A549 (cell line): ENCODE data around the gene KIAA1755. TPM values are rescaled to one million over a fixed set of nuclear protein-coding genes. Genes with fewer than 3 reads are reported as not detected.

Experiments
- ATAC-seq, 2 experiments: fragments of 200-7000 bp in 1 of 2; fragments of >200 bp in 1 of 2; cut with Nextera tagmentation in 1 of 2; cut with Tn5 transposase in 1 of 2; 3 replicates each; pipeline versions ENCODE4 v1.8.0 to v1.9.1; 2018 to 2020; ENCODE audit warnings: mild to moderate bottlenecking in 1 of 2, moderate library complexity in 1 of 2
- CTCF ChIA-PET: fragments of 300-600 bp; sonication (Branson Sonifier 250); formaldehyde crosslinking; extraction: SDS; loops from one replicate; lab custom pipeline; 2021; ENCODE audit warnings: antibody characterized with exemption, inconsistent platforms; lab: Yijun Ruan, JAX
- POLR2A ChIA-PET: fragments of 350-600 bp; formaldehyde crosslinking; extraction: SDS; loops from one replicate; lab custom pipeline; 2021; ENCODE audit warnings: antibody characterized with exemption, inconsistent platforms; lab: Yijun Ruan, JAX
- DNase-seq, 2 experiments: peaks; one replicate each; pipeline versions ENCODE4 v3.0.0 to v3.0.0-alpha.2; 2011 to 2016; ENCODE audit warnings: low read depth in 1 of 2, low spot score in 1 of 2
- FAIRE-seq: peaks from 2 replicates; lab custom pipeline; 2011; peaks lifted over from hg19 to GRCh38; lab: Jason Lieb, UNC
- H3K27ac ChIP-seq, 2 experiments: fragments of >200 bp; sonication (Bioruptor Twin); formaldehyde crosslinking; 3 replicates each; pipeline ENCODE4 v1.5.1; 2016 to 2017
- H3K4me1 ChIP-seq: fragments of >200 bp; sonication (Bioruptor Twin); formaldehyde crosslinking; 3 replicates; pipeline ENCODE4 v1.6.1; 2016
- H3K4me2 ChIP-seq: fragments of >200 bp; sonication (Bioruptor Twin); formaldehyde crosslinking; 3 replicates; pipeline ENCODE4 v1.6.1; 2016
- H3K4me3 ChIP-seq: fragments of >200 bp; sonication (Bioruptor Twin); formaldehyde crosslinking; 3 replicates; pipeline ENCODE4 v1.5.1; 2016
- H3K9me3 ChIP-seq: fragments of >200 bp; sonication (Bioruptor Twin); formaldehyde crosslinking; 3 replicates; pipeline ENCODE4 v1.6.1; 2016
- BHLHE40 ChIP-seq: IDR thresholded peaks from 2 replicates; pipeline ENCODE4 v1.6.1; 2012; ENCODE audit warnings: low read depth, low read length, inconsistent platforms
- CBX2 ChIP-seq: fragments of 200-600 bp; sonication (generic); IDR thresholded peaks from 2 replicates; pipeline ENCODE4 v1.6.1; 2016; ENCODE audit warnings: low read depth, mild to moderate bottlenecking, borderline replicate concordance
- CBX8 ChIP-seq: fragments of 200-600 bp; sonication (generic); IDR thresholded peaks from 2 replicates; pipeline ENCODE4 v1.6.1; 2016
- CEBPB ChIP-seq, 2 experiments: fragments of >200 bp in 1 of 2; sonication (Bioruptor Twin) in 1 of 2; formaldehyde crosslinking in 1 of 2; IDR thresholded peaks; 2 replicates each; pipeline ENCODE4 v1.6.1; 2012 to 2016
- CHD4 ChIP-seq: fragments of 200-600 bp; sonication (generic); IDR thresholded peaks from 2 replicates; pipeline ENCODE4 v1.6.1; 2016; ENCODE audit warnings: antibody characterized with exemption, mild to moderate bottlenecking, borderline replicate concordance
- EHF ChIP-seq: fragments of 250-450 bp; sonication (Bioruptor Pico); IDR thresholded peaks from 2 replicates; pipeline ENCODE4 v1.5.0; 2020; ENCODE audit warnings: mild to moderate bottlenecking
- EHMT2 ChIP-seq: fragments of 200-600 bp; sonication (generic); IDR thresholded peaks from 2 replicates; pipeline ENCODE4 v1.6.1; 2016; ENCODE audit warnings: antibody characterized with exemption, low read depth, mild to moderate bottlenecking, moderate library complexity
- EP300 ChIP-seq, 2 experiments: fragments of >200 bp; sonication (Bioruptor Twin); formaldehyde crosslinking; IDR thresholded peaks; 2 replicates in 1 of 2; 3 replicates in 1 of 2; pipeline ENCODE4 v1.6.1; 2016 to 2017
- ESRRA ChIP-seq: fragments of 150-350 bp; IDR thresholded peaks from 2 replicates; pipeline ENCODE4 v1.6.1; 2014; ENCODE audit warnings: mild to moderate bottlenecking, low read length, borderline replicate concordance
- FOSB ChIP-seq: fragments of 250-450 bp; sonication (Bioruptor Pico); IDR thresholded peaks from 2 replicates; pipeline ENCODE4 v1.5.0; 2020; ENCODE audit warnings: mild to moderate bottlenecking, moderate library complexity
- FOXS1 ChIP-seq: fragments of 250-450 bp; sonication (Bioruptor Pico); IDR thresholded peaks from 2 replicates; pipeline ENCODE4 v1.5.0; 2020; ENCODE audit warnings: mild to moderate bottlenecking, moderate library complexity
- HDAC2 ChIP-seq: fragments of 200-600 bp; sonication (generic); IDR thresholded peaks from 2 replicates; pipeline ENCODE4 v1.6.1; 2016
- HES2 ChIP-seq: fragments of >200 bp; sonication (Bioruptor Twin); formaldehyde crosslinking; IDR thresholded peaks from 2 replicates; pipeline ENCODE4 v1.6.1; 2016
- HOXA7 ChIP-seq: fragments of 250-450 bp; sonication (Bioruptor Pico); IDR thresholded peaks from 2 replicates; pipeline ENCODE4 v1.5.0; 2020; ENCODE audit warnings: mild to moderate bottlenecking, moderate library complexity
- HOXB13 ChIP-seq: fragments of 250-450 bp; sonication (Bioruptor Pico); IDR thresholded peaks from 2 replicates; pipeline ENCODE4 v1.5.0; 2020; ENCODE audit warnings: low read depth, mild to moderate bottlenecking, moderate library complexity
- HOXB5 ChIP-seq: fragments of 250-450 bp; sonication (Bioruptor Pico); IDR thresholded peaks from 2 replicates; pipeline ENCODE4 v1.5.0; 2020; ENCODE audit warnings: mild to moderate bottlenecking, moderate library complexity
- JUN ChIP-seq, 2 experiments: fragments of >200 bp; sonication (Bioruptor Twin); formaldehyde crosslinking; IDR thresholded peaks; 2 replicates in 1 of 2; 3 replicates in 1 of 2; pipeline ENCODE4 v1.6.1; 2016 to 2017
- JUNB ChIP-seq: fragments of >200 bp; sonication (Bioruptor Twin); formaldehyde crosslinking; IDR thresholded peaks from 2 replicates; pipeline ENCODE4 v1.6.1; 2016
- MYC ChIP-seq: IDR thresholded peaks from 2 replicates; pipeline ENCODE4 v1.6.1; 2012; ENCODE audit warnings: mild to moderate bottlenecking, inconsistent platforms, low read length, improper control_type of control experiment, borderline replicate concordance
- NR3C1 ChIP-seq: fragments of >200 bp; sonication (Bioruptor Twin); formaldehyde crosslinking; IDR thresholded peaks from 3 replicates; pipeline ENCODE4 v1.6.1; 2017
- RAD21 ChIP-seq, 2 experiments: fragments of >200 bp in 1 of 2; sonication (Bioruptor Twin) in 1 of 2; formaldehyde crosslinking in 1 of 2; IDR thresholded peaks in 1 of 2; conservative IDR thresholded peaks in 1 of 2; 2 replicates in 1 of 2; 3 replicates in 1 of 2; pipeline ENCODE4 v1.6.1; 2012 to 2018; ENCODE audit warnings: inconsistent platforms in 1 of 2
- RFX5 ChIP-seq: fragments of 450-650 bp; IDR thresholded peaks from 2 replicates; pipeline ENCODE4 v1.7.1; 2014; ENCODE audit warnings: antibody characterized with exemption, mild to moderate bottlenecking, moderate library complexity
- SMC3 ChIP-seq: fragments of >200 bp; sonication (Bioruptor Twin); formaldehyde crosslinking; IDR thresholded peaks from 3 replicates; pipeline ENCODE4 v1.6.1; 2018; ENCODE audit warnings: inconsistent platforms
- SREBF2 ChIP-seq: fragments of 450-650 bp; IDR thresholded peaks from 2 replicates; pipeline ENCODE4 v1.6.1; 2014; ENCODE audit warnings: mild to moderate bottlenecking, moderate library complexity
- TP53 ChIP-seq: fragments of 250-450 bp; sonication (Bioruptor Pico); IDR thresholded peaks from 2 replicates; pipeline ENCODE4 v1.5.0; 2021; ENCODE audit warnings: mild to moderate bottlenecking, moderate library complexity
- ZC3H11A ChIP-seq: fragments of 450-650 bp; IDR thresholded peaks from 2 replicates; pipeline ENCODE4 v1.6.1; 2014; ENCODE audit warnings: antibody characterized with exemption, mild to moderate bottlenecking
- WGBS: methylation state at CpG from one replicate; pipeline ENCODE4 v1.1.6; 2017; ENCODE audit errors: missing lambda C conversion rate; 5-methylcytosine and 5-hydroxymethylcytosine counted together
- polyA plus RNA-seq, 4 experiments: library from polyadenylated mRNA; depleted of rRNA in 3 of 4; stranded (reverse); fragments of >200 nt; fragmentation: RNase III in 1 of 4; extraction: RNeasy Plus Mini Kit Qiagen cat#74134 plus additional on column Dnase treatment in 1 of 4; gene quantifications; 2 replicates in 3 of 4; 3 replicates in 1 of 4; pipeline ENCODE4 v1.2.3, GENCODE V29; 2011 to 2017
- TF ChIP-seq, protein P1 (sequence below): fragments of 450-650 bp; IDR thresholded peaks from 2 replicates; pipeline ENCODE4 v1.6.1; 2014; ENCODE audit warnings: antibody characterized with exemption

KIAA1755 gene
- polyA plus RNA-seq, 2 of the 4 experiments (the other 2 are of a cell fraction) = 0.04 to 0.21 TPM

GRCh38 chr20:38269040-38269439 is 8.5 kb upstream of the KIAA1755 start:
- WGBS = 54% methylated on average over 3 of the region's 3 CpGs
- CTCF ChIA-PET = interaction anchor here (1.3 to 1.6 kb wide), 4 partner anchors 21 to 48 kb away, joined by 4 to 5 read pairs (median 5); no protein-coding TSS in a partner anchor
- H3K4me2 ChIP-seq = no peak overlapping the region
- TF ChIP-seq CHD4 = no peak
- TF ChIP-seq, protein P1, sequence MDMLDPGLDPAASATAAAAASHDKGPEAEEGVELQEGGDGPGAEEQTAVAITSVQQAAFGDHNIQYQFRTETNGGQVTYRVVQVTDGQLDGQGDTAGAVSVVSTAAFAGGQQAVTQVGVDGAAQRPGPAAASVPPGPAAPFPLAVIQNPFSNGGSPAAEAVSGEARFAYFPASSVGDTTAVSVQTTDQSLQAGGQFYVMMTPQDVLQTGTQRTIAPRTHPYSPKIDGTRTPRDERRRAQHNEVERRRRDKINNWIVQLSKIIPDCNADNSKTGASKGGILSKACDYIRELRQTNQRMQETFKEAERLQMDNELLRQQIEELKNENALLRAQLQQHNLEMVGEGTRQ = 0 out of 2 replicates have a peak, but pooled peaks have one; percentile 17
- H3K4me1 ChIP-seq = peaks cover 12% of the 10 kb centered on the region
- H3K27ac ChIP-seq = no peak overlapping the region
- DNase-seq (no peak), ATAC-seq (no peak), FAIRE-seq (no peak)
- POLR2A ChIA-PET = interaction anchor here (0.5 kb wide), 1 partner anchor 39 kb away, joined by 5 read pairs; no protein-coding TSS in a partner anchor
- H3K9me3 ChIP-seq = peaks cover 4% of the 10 kb centered on the region; the same call in 1 of the 3 replicates
- H3K4me3 ChIP-seq = no peak overlapping the region

GRCh38 chr20:38267901-38268514 is 7.5 kb upstream of the KIAA1755 start:
- no peak overlapping the region for H3K27ac ChIP-seq
- FAIRE-seq = no peak
- H3K4me3 ChIP-seq = no peak overlapping the region
- ChIA-PET POLR2A (no interaction called here), CTCF (interaction anchor here (0.8 to 1.6 kb wide), 4 partner anchors 20 to 221 kb away, joined by 3 to 5 read pairs (median 4); no protein-coding TSS in a partner anchor)
- ATAC-seq = no peak
- TF ChIP-seq ZC3H11A (no peak), FOSB (CRISPR knock-in tag) (no peak), CEBPB (IDR thresholded peaks at IDR 0.05) (no peak), RFX5 (no peak), HOXA7 (CRISPR knock-in tag) (no peak), EHF (CRISPR knock-in tag) (no peak), HOXB5 (CRISPR knock-in tag) (no peak), HDAC2 (no peak), CBX2 (no peak), TP53 (CRISPR knock-in tag) (no peak), RAD21 (conservative IDR thresholded peaks at IDR 0.05 in 1 of 2, IDR thresholded peaks at IDR 0.05 in 1 of 2) (no peak), HES2 (no peak), EP300 (IDR thresholded peaks at IDR 0.05) (no peak)
- peaks cover 4% of the 10 kb centered on the region; the same call in 1 of the 3 replicates for H3K9me3 ChIP-seq
- H3K4me1 ChIP-seq = peaks cover 12% of the 10 kb centered on the region
- 41% methylated on average over 5 of the region's 5 CpGs for WGBS
- H3K4me2 ChIP-seq = no peak overlapping the region
- no peak for DNase-seq

GRCh38 chr20:38267296-38267695 is 6.8 kb upstream of the KIAA1755 start:
- H3K9me3 ChIP-seq = peaks cover 4% of the 10 kb centered on the region; the same call in 1 of the 3 replicates
- WGBS = 16% methylated on average over 2 of the region's 2 CpGs
- DNase-seq = no peak
- no peak overlapping the region for H3K4me3 ChIP-seq
- FAIRE-seq = no peak
- H3K27ac ChIP-seq = no peak overlapping the region
- ATAC-seq = no peak
- H3K4me2 ChIP-seq = no peak overlapping the region
- CTCF ChIA-PET = interaction anchor here (0.8 kb wide), 1 partner anchor 221 kb away, joined by 3 read pairs; no protein-coding TSS in a partner anchor
- H3K4me1 ChIP-seq = peaks cover 12% of the 10 kb centered on the region
- POLR2A ChIA-PET = no interaction called here
- no peak for TF ChIP-seq CHD4
- no peak for TF ChIP-seq RFX5
- no peak for TF ChIP-seq EHMT2
- TF ChIP-seq CBX8 = no peak
- no peak for TF ChIP-seq ESRRA
- TF ChIP-seq SMC3 = no peak
- TF ChIP-seq JUN (IDR thresholded peaks at IDR 0.05) = no peak
- no peak for TF ChIP-seq EP300 (IDR thresholded peaks at IDR 0.05)
- TF ChIP-seq FOSB (CRISPR knock-in tag) = no peak
- no peak for TF ChIP-seq TP53 (CRISPR knock-in tag)
- TF ChIP-seq HOXB13 (CRISPR knock-in tag) = no peak
- TF ChIP-seq SREBF2 = no peak
- no peak for TF ChIP-seq NR3C1
- no peak for TF ChIP-seq MYC
- TF ChIP-seq BHLHE40 = no peak
- no peak for TF ChIP-seq JUNB
- no peak for TF ChIP-seq FOXS1
- TF ChIP-seq, all 56 proteins: peak for 0
